KOPT-K1 (cell line): ENCODE data around the gene GNAI3.

Experiments used
- H3K27ac ChIP-seq: fragments of 200-600 bp; sonication (generic); 2 replicates; pipeline ENCODE4 v1.5.1; 2016; ENCODE audit warnings: antibody characterized with exemption, mild to moderate bottlenecking, low read depth, low read length; ENCODE audit not compliant: poor library complexity, severe bottlenecking
- H3K36me3 ChIP-seq: fragments of 200-600 bp; sonication (generic); 2 replicates; pipeline ENCODE4 v1.5.1; 2017; ENCODE audit warnings: antibody characterized with exemption, mild to moderate bottlenecking, low read length, moderate library complexity; ENCODE audit not compliant: insufficient read depth
- H3K9me3 ChIP-seq: fragments of 200-600 bp; sonication (generic); 2 replicates; pipeline ENCODE4 v1.5.1; 2017; ENCODE audit warnings: antibody characterized with exemption, low read length, mild to moderate bottlenecking; ENCODE audit not compliant: insufficient read depth, poor library complexity, severe bottlenecking

GNAI3 gene

DNA sequence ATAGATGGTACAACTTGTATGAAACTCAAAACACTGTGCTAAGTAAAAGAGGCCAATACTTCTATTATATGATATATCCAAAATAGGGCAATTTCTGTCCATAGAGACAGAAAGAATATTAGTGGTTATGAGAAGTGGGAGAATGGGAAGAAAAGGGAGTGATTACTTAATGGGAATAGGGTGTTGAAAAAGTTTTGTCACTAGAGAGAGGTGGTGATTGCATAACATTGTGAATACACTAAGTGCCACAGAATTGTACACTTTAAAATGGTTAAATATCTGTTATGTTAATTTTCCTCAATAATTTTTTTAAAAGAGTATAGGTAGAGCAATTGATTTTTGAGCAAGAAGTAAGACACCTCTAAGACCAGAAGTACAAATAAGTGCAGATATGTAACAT, 41.3 kb downstream of the GNAI3 start:
- Histone ChIP-seq H3K9me3 (no peaks in the 10 kb centered on the region), H3K36me3 (peaks cover 100% of the 10 kb centered on the region), H3K27ac (no peak overlapping the region)

DNA sequence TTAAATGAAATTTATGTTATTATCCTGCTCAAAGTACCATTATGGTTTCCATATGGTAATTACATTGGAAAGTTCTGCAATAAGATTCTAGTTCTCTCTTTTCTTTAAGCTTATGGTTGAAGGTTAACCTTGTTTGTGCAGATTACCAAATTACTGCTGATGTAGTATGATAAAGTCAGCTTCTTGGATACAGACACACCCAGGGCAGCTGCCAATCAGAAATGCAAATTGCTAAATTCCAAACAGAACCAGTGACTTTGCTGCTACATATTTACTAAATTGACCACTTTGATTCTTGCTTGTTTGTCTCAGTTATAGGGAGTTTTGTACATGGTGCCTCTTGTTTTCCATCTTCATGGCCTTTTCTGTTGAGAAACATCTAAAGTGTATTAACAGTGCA, 44.5 kb downstream of the GNAI3 start:
- Histone ChIP-seq H3K36me3 (peaks cover 94% of the 10 kb centered on the region), H3K27ac (no peak overlapping the region), H3K9me3 (no peaks in the 10 kb centered on the region)

DNA sequence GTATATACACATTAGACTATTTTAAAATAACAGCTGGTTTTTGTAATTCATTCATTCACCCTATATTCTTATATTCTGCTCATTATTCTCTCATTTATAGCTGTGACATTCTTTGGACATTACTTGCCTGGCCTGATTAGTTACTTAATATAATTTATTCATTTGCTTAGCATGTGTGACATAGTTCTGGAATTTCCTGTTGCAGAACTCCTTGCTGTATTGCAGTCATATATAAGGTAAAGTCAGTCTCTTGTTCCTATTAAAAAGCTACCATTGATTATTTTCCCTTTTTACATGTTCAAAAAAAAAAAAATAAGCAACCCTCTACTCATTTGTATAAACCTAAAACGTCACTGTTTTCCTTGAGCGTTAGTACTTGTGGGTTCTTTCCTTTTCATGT, 47.1 kb downstream of the GNAI3 start:
- Histone ChIP-seq H3K27ac (no peak overlapping the region), H3K36me3 (peaks cover 73% of the 10 kb centered on the region), H3K9me3 (no peaks in the 10 kb centered on the region)

DNA sequence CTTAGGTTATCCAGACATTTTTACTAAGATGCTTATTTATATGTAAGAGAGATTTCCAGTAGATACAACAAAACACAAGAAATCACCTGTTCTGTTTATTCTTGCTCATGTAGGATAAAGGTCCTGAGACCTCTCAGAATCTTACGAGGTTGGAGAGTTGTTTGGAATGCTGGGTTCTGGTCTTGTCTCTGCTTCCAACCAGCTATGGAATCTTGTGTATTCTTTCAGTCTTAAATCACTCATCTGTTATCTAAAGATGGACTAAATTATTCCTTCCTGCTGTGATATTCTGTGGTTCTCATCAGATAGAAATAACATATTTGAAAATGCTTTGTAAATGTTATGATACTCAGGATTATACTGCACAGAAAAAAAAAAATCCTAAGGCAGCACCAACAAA, 49.7 kb downstream of the GNAI3 start:
- Histone ChIP-seq H3K9me3 (no peaks in the 10 kb centered on the region), H3K36me3 (peaks cover 47% of the 10 kb centered on the region), H3K27ac (no peak overlapping the region)

DNA sequence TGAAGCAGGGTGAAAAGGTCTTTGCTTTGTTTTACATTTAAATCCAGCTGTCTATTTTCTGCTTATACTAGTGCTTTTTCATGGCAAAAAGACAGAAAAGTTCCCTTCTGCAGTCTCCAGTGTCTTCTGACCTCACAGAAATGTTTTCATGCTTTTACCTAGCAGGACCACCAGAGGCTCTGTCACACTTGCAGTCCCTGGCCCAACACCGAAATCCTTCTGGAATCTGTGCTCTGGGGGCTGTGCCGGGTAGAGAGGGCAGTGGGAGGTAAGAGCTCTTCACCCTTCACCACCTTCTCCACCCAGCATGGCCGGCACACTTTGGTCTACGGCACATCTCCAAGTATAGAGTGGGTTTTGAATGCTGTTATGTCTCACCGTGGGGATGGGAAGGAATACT, 50.2 kb downstream of the GNAI3 start:
- Histone ChIP-seq H3K27ac (no peak overlapping the region), H3K36me3 (peaks cover 42% of the 10 kb centered on the region), H3K9me3 (no peaks in the 10 kb centered on the region)

DNA sequence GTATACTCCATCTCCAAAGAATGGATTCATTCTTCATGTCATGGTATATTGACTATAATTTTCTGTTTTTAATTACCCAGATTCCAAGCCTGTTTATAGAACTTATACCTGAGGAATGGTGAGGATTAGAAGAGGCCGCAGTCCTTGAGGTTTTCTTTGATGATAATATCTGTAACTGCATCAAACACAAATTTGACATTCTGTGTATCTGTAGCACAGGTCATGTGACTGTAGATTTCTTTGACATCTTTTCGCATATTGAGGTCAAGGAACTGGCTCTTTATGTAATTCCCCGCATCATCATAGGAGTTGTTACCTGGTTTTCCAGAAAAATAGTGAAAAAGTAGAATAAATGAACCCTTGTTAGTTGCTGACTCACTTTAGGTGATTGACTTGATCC, 54.8 kb downstream of the GNAI3 start:
- Histone ChIP-seq H3K9me3 (no peaks in the 10 kb centered on the region), H3K27ac (no peak overlapping the region), H3K36me3 (peaks cover 5% of the 10 kb centered on the region)

DNA sequence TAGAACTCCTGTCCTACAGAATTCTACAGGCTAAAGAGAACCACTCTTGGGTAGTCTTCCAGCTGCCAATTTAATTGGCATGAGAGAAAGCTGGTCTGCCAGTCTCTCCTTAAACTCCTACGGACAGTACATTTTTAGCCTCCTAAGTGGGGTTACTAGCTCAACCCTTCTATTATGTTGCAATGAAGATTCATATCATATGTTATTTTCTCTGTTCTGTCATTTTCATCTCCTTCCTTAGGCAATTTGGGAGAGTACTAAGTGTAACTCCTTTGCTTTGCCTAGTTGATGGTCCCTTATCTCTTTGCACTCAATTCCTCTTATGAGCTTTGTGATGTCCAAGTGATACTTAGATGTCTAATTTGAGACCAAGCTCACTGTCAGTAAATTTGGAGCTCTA, 57.0 kb downstream of the GNAI3 start:
- no peak overlapping the region for H3K27ac ChIP-seq
- H3K36me3 ChIP-seq, result no peaks in the 10 kb centered on the region
- H3K9me3 ChIP-seq, result no peaks in the 10 kb centered on the region

DNA sequence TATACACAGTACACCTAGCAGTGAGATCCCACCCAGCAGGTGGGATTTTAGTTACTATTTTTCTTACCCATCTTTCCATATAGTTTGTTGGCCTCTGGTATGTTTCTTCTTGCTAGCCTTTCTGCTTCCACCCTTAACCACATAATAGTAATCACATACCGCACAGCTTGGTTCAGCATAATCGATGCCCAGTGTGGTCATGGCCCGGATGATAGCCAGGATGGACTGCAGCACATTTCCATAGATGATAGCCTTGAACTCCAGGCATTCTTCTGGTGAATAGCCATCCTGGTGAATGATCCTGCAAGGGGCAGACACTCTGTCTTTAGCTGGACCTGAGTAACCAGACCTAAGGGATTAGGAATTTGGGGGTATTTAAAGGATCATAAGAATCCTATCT, 61.5 kb downstream of the GNAI3 start:
- H3K9me3 ChIP-seq, result no peaks in the 10 kb centered on the region
- no peak overlapping the region for H3K27ac ChIP-seq
- no peaks in the 10 kb centered on the region for H3K36me3 ChIP-seq

DNA sequence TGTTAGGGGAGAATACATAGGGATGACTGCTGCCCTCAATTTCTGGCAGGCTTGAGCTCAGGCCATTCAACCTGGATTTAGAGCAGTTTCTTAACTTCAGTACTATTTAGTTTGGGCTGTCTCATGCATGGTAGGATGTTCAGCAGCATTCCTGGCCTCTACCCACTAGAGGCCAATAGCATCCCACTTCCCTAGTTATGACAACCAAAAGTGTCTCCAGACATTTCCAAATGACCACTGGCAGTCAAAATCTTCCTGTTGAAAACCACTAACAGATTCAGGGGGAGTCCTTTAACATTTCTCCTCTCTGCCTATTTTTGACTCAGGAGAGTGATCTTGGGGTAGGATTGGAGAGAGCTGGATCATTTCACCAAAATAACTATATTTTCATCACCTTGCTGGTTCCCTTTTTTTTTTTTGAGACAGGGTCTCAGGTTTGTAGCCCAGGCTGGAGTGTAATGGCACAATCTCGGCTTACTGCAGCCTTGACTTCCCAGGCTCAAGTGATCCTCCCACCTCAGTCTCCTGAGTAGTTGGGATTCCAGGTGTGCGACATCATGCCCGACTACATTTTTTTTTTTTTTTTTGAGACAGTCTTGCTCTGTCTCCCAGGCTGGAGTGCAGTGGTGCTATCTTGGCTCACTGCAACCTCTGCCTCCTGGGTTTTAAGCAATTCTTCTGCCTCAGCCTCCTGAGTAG, 62.3 kb downstream of the GNAI3 start:
- Histone ChIP-seq H3K9me3 (no peaks in the 10 kb centered on the region), H3K36me3 (no peaks in the 10 kb centered on the region), H3K27ac (no peak overlapping the region)

DNA sequence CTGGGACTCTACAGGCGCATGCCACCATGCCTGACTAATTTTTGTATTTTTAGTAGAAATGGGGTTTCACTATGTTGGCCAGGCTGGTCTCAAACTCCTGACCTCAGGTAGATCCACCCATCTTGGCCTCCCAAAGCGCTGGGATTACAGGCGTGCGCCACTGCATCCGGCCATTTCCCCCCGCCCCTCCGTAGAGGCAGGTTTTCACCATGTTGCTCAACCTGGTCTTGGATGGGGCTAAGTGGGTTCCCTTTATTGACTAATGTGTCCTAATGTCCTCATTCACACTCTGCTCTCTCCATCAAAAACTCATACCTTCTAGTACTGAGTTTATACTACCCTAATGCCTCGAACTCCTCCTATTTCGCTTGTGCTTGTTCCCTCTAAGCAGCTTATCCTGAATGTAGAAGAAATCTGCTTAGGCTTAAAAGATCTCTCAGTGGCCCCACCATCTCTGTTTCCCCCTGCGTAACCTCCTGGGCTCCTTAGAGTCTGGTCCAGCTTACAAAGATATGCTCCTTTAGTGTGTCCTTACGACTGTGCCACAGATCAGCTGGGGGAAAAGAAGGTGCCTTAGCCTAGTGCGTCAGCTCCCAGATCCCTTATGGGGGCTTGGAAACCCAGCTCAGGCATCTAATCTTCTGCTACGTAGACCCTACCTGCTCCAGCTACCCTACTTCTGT, 63.0 kb downstream of the GNAI3 start:
- Histone ChIP-seq H3K9me3 (no peaks in the 10 kb centered on the region), H3K27ac (no peak overlapping the region), H3K36me3 (no peaks in the 10 kb centered on the region)

DNA sequence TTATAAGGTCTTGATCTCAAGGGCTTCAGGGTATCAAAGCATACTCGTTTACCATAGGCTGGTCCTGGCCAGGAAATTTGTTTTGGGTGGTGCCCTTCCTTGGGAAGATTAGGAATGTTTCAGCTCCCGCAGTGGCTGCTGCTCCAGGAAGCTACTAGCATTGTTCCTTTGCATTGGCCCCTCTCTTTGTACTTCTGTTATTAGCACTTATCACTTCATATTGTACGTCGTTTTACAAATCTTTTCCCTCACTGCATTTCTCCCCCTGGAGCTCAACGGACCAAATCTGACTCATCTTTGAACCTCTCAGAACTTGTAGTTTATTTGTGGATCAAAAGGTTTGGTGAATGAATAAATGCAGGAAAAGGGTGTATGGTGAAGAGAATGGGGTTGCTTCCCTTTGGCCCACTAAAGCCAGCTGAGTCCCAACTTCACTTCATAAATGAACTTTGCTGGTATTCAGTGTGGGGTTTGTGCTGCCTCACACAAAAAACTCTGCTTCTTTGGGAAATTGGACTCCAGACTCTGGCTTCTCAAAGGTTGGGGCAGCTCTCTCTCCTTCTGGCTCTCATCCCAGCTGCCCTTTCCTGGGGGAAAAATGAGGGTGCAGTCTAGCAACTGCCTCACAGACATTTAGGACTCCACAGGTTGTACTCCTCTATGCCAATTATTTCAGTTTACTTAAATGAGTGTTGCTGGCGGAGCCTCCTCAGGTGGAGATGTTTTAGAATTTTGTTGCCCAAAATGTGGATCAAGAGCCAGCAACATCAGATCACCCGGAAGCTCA, 65.1 kb downstream of the GNAI3 start:
- Histone ChIP-seq H3K9me3 (no peaks in the 10 kb centered on the region), H3K27ac (no peak overlapping the region), H3K36me3 (no peaks in the 10 kb centered on the region)

DNA sequence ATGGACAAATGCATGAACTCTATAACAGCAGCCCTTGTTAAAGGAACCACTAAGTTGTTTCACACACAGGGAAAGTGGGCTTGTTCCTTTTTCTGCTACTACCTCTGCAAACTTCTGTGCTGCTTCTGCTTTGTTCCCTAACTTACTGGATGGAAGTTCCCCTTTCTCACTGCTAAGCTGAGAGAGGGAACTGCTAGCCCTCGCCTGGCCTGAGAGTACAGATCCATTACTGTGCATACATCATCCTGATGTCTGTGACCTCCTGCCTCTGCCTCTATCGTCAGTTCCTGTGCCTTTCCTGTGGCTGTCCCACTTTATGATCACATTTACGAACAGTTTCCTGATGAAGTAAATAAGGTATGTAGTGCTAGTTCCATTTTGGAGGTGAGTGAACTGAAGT, 67.5 kb downstream of the GNAI3 start:
- Histone ChIP-seq H3K27ac (no peak overlapping the region), H3K36me3 (no peaks in the 10 kb centered on the region), H3K9me3 (no peaks in the 10 kb centered on the region)

DNA sequence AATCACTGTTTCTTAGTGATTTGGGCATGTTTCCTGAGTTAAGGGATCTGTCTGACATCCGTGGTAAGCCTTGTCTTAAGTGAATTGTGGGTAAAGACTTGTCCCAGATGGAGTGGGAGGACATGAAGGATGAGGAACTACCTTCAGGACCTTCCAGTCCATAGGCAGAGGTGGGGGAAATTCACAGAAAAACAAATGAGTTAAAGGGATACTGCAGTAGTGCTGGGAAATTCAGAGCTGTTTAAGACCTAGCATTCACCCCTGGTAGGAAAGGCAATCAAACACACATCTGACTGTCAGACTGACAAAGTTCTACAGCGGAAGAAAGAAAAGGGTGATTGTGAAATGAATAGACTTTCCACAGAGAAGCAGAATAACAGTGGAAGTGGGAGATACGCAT, 68.0 kb downstream of the GNAI3 start:
- Histone ChIP-seq H3K9me3 (no peaks in the 10 kb centered on the region), H3K27ac (no peak overlapping the region), H3K36me3 (no peaks in the 10 kb centered on the region)

DNA sequence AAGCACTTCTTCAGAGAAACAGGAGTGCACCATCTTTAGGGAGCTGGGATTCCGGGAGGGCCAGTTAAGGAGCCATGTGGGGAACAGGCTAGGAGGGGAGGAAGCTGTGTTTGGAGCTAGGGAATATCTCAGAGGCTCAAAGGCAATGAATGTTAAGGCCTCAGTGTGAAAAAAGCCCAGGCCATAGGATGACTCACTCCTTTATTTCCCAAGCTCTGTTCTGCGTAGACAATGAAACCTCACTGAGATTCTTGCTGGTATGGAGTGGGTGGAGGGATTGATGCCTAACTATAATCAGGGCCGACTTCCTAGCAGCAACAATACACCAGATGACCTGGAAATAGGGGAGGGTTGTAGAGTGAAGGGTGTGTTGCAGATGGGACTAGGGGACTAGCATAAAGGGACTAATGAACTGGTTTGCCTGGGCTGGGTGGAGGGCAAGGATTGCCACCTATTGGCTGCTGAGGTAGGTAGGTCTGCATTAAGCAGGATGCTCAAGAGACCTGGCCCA, 68.9 kb downstream of the GNAI3 start:
- Histone ChIP-seq H3K36me3 (no peaks in the 10 kb centered on the region), H3K27ac (no peak overlapping the region), H3K9me3 (no peaks in the 10 kb centered on the region)
